GM21737 (cell line): ENCODE results near the gene GCK.

ENCODE experiments used
- ATAC-seq: cut with Tn5 transposase; IDR thresholded peaks from one replicate; pipeline ENCODE4 v1.9.1; 2021; ENCODE audit warnings: mild to moderate bottlenecking, moderate library complexity; ENCODE audit not compliant: unreplicated experiment

Gene GCK

DNA sequence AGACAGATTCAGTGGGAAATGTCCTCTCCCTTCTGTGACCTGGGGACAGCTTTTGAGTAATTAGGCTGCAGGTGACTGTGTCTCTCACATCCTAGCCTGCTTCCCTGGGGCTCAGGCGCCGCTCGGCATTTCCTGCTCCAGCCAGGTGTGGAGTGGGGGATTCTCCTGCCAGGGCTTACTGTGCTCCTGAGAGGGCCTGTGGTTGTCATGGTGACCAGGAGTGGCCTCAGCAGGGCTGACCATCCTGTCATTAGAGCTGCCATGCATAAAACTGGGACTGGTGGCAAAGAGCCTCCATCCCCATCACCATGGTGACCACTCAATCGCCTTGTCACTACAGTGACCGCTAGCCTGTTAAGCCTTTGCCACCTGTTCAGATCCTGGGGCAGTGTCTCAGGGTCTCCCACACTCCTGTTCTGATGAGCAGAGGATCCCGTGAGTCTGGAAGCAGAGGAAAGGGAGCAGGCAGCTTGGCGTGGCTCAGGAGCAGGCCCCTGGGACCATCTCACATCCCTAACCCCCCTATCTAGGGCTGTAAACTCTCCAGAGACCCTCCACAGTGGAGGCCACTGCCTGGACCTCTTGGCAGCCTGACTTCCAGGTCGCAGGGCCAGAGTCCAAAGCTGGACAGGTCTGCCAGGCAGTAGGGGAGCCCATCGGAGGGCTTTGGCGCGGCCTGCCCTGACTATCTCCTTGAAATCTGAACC lies at the start of gene GCK:
TSS of gene GCK (minus strand) at position 154 of the 707 bp plus-strand sequence. CDS start 486 bp downstream, outside the sequence.
- no peak for ATAC-seq

DNA sequence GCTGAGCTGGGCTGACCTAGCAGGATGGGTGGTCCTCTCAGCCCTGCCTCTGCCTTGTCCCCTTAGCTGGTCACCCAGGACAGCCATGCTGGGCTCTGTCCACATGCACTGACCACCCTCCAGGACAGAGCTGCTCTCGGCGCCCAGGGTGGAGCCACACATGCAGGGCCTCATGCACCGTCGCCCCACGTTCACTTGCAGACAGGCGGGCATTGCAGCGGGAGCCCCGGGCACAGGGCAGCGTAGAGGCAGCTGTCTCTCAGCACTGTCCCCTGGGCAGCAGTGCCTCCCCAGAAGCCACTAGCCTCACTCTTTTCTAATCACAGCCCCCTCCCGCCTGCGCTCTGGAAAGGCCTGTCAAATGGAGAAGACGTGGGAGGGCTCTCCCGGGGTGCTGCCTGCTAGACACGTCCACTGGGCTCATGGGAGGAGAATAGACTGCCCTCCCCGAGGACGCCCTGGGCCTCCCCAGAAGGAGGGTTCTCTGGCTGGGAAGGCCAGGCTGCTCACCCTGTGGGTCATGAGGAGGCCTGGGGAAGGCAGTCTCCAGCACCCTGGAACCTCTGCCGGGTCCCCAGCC lies 49.0 kb upstream of the GCK start:
- no peak for ATAC-seq

DNA sequence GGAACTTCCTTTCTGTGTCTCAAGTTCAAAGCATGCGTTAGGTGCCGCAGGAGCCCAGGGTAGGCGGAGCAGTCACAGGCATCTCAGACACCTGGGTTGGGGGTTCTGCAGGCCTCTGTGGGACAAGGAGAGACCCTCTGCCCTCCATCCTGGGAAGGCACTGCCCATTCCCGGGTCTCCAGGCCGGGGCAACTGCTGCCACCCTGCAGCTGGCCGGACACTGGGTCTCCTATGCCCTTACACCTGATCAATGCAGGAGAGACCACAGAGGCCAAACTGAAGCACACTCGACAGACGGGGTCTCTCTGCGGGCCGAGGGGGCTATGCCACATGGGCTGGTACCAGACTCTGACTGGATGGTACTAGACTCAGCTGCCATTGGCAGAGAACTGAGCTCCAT lies 48.5 kb upstream of the GCK start:
- no peak for ATAC-seq

DNA sequence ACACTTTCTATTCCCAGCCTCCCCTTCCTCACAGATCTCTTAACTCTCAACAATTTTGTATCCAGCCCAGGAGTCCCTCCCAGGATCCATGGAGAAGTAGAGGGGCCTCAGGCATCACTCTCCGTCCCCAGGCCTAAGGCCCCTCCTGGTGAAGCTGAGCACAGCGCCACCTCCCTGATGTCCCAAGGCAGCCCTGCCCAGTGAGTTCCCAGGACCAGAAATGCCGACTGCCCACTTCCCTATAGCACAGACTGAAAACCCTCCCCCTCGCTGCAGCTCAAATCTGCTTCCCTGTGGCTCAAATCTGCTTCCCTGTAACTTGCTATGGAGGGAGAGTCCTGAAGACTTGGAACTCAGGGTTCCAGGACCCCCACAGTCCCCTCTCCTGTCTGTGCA lies 47.1 kb upstream of the GCK start:
- ATAC-seq = no peak

DNA sequence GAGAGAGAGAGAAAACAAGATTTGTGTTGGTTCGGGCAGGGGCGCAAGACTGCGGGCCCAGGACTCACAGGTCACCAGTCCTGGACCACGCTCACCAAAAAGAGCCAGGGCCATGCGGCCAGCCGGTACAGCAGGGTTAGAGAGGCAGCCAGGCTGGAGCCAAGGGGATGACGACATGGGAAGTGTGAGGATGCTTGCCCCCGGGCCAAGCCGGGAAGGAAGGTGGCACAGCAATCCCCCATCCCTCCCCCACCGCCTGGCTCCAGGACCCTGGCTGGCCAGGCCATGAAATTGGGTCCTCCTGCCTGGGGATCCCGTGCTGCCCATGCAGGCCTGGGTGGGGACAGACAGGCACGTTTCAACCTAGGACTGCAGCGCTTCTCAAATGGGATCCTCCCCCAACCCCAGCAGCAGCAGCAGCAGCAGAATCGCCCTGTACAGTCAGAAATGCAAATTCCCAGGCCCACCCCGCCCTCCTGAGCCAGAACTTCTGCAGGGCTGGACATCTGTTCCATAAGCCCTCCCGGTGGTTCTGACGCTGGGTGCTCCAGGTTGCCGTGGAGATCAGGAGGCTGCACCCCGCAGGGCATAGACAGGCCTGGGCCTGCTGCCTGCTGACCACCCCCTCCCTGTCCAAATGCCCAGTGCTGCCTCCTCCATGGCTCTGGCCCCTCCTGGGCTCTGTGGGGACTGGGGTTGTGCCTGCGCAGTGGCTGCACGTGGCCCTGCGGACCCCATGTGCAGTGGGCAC lies 46.5 kb upstream of the GCK start:
- no peak for ATAC-seq

DNA sequence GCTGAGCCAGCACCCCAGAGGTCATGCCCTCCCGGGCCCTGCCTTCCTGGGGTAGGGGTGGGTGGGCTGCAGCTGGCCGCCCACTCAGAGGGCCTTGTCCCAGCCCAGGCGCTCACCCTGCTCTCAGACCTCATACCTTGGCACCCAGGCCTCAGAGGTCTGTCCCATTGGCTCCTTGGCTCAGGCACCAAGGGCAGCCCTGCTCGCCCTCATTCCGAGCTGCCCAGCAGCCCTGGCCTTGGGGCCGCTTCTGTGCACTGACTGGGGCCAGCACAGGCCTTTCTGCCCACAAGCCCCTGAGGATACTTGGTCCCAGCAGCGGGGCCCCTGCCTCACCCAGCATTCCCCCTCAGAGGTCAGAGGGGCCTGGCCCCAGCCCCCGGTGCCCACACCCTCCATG lies 45.8 kb upstream of the GCK start:
- no peak for ATAC-seq

DNA sequence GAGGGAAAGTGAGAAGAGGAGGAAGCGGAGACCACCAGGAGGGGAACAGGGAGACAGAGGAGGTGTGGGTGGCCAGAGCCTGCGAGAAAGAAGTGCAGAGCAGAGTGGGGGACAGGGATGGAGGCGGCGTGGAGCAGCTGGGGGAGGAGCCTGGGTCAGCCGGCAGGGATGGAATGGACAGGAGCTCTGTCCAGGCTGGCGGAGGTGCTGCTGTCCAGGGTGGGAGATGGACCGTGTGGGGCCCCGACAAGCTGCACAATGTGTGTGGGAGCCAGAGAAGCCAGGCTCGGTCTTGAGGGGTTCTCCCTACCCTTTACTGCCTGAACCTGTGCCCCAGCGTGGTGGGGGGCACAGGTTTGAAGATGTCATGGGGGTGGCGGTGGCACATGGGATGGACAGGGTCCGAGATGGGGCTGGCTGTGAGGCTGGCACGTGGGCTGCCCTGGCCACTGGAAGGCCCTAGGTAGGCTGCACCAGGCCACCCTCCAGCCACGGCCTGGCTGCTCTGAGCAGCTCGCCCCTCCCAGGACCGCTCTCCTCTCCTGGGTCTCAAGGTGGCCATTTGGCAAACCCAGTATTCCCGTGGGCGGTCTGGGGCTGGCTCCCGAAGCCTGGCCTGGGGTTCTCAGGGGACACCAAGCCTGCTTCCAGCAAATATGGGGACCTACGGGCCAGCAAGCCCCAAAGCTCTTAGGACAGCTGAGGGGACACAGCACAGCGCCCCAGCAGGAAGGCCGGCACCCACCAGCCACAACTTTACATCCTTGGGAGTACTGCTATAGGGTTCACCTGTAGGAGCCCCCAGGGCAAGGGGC lies 43.9 kb upstream of the GCK start:
- ATAC-seq = no peak

DNA sequence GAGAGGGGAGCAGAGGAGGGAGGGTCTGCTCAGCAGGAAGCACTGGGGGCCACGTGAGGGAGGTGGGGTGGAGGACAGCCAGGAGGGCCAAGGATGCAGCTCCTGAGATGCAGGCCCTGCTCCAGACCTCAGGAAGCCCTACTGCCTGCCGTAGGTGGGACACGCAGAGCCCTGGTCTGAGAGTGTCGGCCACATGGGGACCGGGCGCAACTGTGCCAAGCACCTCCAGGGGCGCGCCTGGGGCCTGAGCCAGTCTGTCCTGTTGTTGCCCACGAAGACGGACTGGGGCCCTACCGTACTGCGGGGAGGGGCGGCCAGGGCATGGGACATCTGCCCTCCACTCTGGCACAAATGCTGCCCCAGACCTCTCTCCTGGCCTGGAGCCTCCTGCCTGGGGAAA lies 43.2 kb upstream of the GCK start:
- no peak for ATAC-seq

DNA sequence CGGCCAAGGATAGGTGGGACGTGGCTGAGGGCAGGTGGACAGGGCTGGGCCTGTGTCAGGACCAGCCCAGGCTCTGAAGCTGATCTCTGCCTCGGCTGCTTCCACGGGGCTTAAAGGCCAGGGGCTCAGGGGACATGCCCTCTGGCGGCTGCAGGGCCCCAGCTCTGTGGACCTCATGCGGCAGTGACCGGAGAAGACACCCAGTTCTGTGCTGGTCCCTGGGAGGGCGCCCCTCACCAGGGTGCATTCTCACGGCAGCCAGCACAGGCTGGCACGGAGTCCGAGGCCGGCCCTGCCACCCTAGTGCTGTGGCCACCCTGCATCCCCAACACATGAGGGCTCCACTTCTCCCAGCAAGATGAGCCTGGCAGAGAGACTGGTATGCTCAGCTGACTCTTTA lies 41.8 kb upstream of the GCK start:
- no peak for ATAC-seq

DNA sequence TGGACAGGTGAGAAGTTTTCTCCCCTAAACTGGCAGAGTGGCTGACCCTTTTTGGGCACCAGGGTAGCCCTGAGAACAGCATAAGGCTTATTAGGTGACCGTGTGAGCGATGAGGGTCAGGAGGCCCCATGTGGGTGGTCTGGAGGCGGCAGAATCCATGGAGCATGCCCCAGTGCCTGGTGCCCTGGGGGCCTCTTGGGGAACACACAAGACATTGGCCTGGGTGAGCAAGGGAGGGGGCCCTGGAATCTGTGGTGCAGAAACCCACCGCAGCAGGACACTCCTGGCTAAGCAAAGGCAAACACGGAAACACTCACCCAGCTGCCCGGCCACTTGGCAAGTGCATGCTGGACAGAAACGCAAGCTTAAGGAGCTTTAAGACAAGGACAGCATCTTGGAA lies 41.0 kb upstream of the GCK start:
- no peak for ATAC-seq

DNA sequence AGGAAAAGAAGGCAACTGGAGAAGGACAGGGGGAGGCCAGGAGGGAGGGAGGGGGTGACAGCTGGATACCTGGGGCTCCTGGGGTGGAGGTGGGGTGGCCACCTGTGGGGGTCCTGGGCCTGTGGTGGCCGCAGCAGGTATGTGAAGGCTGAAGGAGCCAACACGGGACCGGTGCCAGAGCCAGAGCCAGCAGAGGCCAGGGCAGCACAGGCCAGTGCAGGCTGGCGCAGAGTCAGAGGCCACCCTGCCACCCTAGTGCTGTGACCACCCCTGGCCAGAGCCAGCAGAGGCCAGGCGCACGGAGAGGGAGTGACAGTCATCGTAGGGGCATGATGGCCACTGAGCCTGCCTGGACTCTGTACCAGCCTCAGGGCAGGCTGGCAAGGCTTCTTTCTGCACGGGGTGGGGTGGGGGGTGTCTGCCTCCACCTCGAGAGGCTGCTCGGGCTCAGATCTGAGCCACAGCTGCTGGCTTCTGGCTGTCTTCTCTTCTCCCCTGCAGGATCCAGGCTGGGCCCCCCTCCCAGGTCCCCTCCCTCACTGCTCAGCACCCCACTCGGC lies 40.4 kb upstream of the GCK start:
- ATAC-seq = no peak

DNA sequence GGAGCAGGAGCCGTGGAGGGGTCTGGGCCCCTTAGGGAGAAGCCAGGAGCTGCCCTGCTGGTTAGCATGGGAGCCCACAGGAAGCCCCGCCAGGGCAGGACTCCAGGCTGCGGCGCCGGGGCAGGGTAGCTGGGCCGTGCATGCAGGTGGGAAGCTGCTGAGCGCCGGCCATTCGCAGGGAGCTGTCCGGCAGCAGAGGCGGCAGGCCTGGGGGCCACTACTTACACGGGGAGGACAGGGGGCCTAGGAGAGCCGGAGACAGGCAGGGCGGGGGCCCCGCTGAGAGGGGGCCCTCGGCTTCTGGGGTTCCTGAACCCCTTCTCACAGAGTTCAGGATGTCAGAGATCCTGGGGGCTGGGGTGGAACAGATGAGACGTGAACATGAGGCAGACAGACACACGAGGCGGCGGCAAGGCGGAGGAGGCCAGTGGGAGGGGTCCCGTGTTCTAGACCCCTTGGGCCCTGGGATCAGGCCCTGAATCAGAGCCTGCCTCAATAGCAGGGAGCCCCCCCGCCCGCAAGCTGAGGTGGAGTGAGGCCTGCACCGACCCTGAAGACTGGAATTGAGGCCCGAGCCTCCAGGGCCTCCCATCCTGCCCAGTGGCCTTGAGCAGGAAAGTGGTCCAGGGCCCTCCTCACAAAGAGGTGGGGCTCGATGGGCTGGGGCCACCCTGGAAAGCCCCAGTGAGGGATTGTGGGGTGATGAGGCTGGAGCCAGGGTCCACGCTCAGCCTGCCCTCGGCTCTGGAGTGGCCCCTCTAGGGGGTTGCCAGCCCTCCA lies 39.5 kb upstream of the GCK start:
- no peak for ATAC-seq

DNA sequence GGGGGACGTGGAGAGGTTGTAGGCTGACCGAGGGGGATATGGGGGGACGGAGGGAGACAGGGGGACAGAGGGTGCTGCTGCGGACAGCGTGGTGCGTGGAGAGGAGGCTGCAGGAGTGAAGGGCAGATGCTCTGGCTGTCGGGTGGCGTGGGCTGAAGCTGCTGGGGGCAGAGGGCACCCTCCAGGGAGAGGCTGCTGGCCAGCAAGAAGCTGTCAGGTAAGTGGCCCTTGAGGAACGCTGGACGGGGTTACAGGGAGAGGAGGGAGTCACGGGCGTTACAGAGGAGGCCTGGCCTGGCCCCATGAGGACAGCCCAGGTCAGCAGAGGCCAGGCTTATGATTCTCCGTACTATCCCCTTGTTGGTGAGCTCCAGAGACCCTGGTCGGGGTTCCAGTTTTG lies 38.7 kb upstream of the GCK start:
- ATAC-seq = no peak

DNA sequence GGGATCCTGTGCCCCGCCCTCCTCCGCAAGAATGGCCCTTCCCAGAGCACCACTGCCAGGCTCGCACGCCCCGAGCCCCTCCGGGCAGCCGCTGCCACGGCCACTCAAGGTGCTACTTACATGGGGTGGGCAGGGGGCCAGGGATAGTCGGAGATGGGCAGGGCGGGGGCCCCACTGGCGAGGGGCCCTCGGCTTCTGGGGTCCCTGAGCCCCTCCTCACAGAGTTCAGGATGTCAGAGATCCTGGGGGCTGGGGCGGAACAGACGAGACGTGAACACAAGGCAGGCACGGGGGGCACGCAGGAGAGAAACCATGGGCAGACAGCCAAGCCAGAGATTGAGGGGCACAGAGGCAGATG lies 37.1 kb upstream of the GCK start:
- ATAC-seq = no peak

DNA sequence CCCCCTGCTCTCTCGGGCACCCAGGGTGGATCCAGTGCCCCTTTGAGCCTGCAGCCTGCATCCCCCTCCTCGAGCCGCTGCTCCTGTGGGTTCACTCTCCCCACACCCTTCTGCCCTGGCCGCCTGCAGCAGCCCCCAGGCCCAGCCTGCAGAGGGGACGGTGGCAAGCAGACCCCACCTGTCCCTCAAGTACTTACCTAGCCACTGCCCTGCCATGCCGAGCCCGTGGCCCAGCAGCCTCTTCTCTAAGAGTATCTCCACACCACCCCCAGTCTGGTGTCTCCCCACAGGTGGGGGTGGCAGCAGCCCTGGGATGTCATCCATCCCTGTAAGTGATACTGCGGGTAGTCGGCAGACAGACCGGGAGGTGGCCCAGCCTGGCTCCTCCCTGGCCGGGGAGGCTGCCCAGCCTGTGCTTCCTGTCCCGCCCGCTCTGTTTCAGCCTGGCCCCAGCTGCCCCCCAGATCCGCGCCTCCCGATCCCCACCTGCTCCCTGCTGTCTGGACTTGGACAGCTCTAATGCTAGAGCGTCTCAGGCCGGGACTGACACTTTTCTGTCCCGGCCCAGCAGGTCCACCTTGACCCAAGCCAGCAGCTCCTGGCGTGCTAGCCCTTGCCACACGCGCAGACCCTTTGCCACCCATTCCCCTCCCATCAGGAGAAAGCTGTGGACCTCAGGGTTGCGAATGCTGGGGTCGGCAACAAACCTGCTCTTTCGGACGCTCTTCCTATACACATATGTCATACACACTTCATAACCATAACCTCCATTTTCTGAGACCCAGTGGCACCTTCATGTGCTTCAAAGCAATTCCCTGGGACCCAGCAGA lies 36.5 kb upstream of the GCK start:
- no peak for ATAC-seq

DNA sequence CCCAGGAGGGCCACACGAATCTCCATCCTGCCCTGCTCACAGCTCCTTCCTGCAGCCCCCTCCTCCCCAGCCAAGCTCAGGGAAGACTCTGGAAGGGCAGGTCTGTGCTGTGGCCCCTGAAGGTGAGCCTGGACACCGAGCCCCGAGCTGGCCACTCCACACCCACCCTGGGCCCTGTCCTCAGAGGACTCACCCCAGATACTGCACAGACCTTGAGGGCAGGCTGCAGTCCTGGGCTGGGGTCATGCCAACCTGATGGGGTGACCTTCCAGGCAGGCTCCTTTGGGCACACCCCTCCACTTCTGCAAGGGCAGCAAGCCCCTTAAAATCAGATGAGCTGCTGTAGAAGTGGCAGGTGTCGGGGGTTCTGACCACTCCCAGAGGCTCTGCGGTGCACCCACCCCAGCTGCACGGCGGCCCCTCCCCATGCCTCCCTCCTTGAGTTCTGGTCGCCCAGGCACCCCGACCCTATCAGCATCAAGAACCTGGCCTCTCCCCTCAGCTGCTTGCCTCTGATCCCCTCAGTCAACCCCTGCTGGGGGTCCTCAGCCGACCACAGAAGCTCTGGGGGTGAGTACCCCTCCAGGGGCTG lies 35.8 kb upstream of the GCK start:
- ATAC-seq = no peak

DNA sequence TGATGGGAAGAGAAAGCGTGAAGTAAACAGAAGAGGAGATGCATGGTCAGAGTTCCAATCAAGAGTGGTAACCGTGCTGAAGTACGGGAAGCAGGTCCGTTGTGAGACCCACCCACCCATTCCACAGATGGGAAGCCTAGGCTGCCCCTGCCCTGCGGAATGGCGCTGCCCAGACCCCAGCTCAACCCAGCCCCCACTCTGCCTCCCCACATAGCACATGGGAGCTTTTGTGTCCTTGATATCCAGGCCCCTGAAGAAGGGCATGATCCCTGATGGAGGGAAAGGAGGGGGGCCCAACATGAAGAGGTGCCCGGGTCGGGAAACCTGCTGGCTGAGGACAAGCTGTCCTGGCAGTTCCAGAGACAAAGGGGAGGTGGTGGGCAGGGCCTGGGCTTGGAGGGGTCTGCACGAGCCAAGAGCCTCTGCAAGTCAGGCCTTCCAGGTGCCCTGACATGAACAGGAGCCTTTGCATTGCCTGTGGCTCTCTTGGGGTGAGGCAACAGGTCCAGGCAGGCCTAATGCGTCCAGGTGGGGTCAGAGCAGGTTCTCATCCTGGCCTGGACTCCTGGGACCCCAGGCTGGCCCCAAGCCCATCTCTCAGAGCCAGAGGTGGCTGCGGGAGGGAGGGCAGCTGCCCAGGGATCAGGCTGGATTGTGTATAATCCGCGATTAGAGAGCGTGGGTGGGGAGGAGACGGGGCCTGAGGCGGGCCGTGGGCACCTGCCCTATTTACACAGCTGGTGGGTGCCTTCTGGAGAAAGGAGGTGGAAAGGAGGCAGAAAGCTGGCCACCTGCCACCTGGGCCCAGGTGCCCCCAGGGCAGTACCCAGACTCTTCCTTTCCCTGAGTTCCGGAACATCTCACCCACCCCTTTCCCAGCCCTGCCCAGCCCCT lies 35.1 kb upstream of the GCK start:
- no peak for ATAC-seq
